Breast epithelium (tissue), 4 donors: ENCODE measurements around the gene UNC13B. TPM values are rescaled to one million over a fixed set of nuclear protein-coding genes. Genes with fewer than 3 reads are reported as not detected.

Source experiments
- DNase-seq, 2 donors: peaks; one replicate each; pipeline ENCODE4 v3.0.0-alpha.2; 2019; ENCODE audit warnings: low spot score in 2 of 2
- H3K27ac ChIP-seq, 2 donors: fragments of 200-600 bp; sonication (generic) in 1 of 2; one replicate each; pipeline ENCODE4 v1.5.1; 2016 to 2019; ENCODE audit warnings: mild to moderate bottlenecking in 1 of 2
- H3K27me3 ChIP-seq, 2 donors: fragments of 200-600 bp; sonication (generic) in 1 of 2; one replicate each; pipeline versions ENCODE4 v1.5.1 to v1.6.0; 2017 to 2019; ENCODE audit warnings: control low read depth in 1 of 2, mild to moderate bottlenecking in 1 of 2
- H3K36me3 ChIP-seq: fragments of 200-600 bp; one replicate; pipeline ENCODE4 v1.5.1; 2019
- H3K4me1 ChIP-seq, 2 donors: fragments of 200-600 bp; sonication (generic); one replicate each; pipeline ENCODE4 v1.5.1; 2016 to 2019; ENCODE audit warnings: control low read depth in 1 of 2
- H3K4me3 ChIP-seq, 3 donors: fragments of 200-600 bp; sonication (generic); 1 replicate in 2 of 3; 2 replicates in 1 of 3; pipeline ENCODE4 v1.5.1; 2016 to 2019; ENCODE audit warnings: mild to moderate bottlenecking in 3 of 3, moderate library complexity in 2 of 3
- H3K9me3 ChIP-seq, 2 donors: fragments of 200-600 bp; sonication (generic) in 1 of 2; one replicate each; pipeline ENCODE4 v1.5.1; 2016 to 2019; ENCODE audit warnings: control low read depth in 1 of 2
- CTCF ChIP-seq, 3 donors: fragments of 450-650 bp; IDR thresholded peaks; one replicate each; pipeline ENCODE4 v1.5.1; 2016 to 2017; ENCODE audit warnings: antibody characterized with exemption in 3 of 3, mild to moderate bottlenecking in 3 of 3, moderate library complexity in 3 of 3
- POLR2A ChIP-seq: fragments of 450-650 bp; IDR thresholded peaks from one replicate; pipeline ENCODE4 v1.6.1; 2016; ENCODE audit warnings: antibody characterized with exemption, mild to moderate bottlenecking, moderate library complexity
- POLR2AphosphoS5 ChIP-seq, 3 donors: sonication (generic); formaldehyde crosslinking; IDR thresholded peaks; one replicate each; pipeline ENCODE4 v1.6.1; 2017; ENCODE audit warnings: antibody characterized with exemption in 3 of 3
- intact Hi-C: fragments of 100-400 bp; cut with DNase I; formaldehyde crosslinking; loops from one replicate; pipeline ENCODE4 v1.15.1; 2023; ENCODE audit warnings: low total_unique reads
- total RNA-seq, 3 donors: library from RNA; depleted of rRNA; stranded (reverse); fragments of >200 nt; gene quantifications; one replicate each; pipeline ENCODE4 v1.1.0, GENCODE V29; 2016

UNC13B gene
- total RNA-seq, 3 donors from 2014 or later, result 19.3 to 36.6 (median 27.2) TPM

GRCh38 chr9:35115680-35116538, 45.9 kb upstream of the UNC13B start, which contains the start of gene ATOSB:
Gene ATOSB, minus strand, starts transcription at chr9:35115862. Its CDS starts 7,588 bp downstream, at chr9:35108274.
- Histone ChIP-seq H3K27ac (peak within 1 kb of the TSS; percentile 88 to 92), H3K27me3 (no peaks in the 10 kb centered on the region), H3K4me1 (peaks cover 0 to 18% of the 10 kb centered on the region in 2 donors), H3K36me3 (no peaks in the 10 kb centered on the region), H3K9me3 (no peaks in the 10 kb centered on the region), H3K4me3 (peak within 1 kb of the TSS; percentile 60 to 76 (median 60))
- peak; percentile 95 to 97 for DNase-seq
- TF ChIP-seq CTCF (IDR thresholded peaks at IDR 0.05) (no peak), POLR2A (no peak), POLR2AphosphoS5 (IDR thresholded peaks at IDR 0.05) (peak; percentile 22 to 56 (median 43))
- intact Hi-C loops, result no loop called here

GRCh38 chr9:35116539-35116897, 45.3 kb upstream of the UNC13B start:
- Histone ChIP-seq H3K36me3 (no peaks in the 10 kb centered on the region), H3K9me3 (no peaks in the 10 kb centered on the region), H3K4me3 (peak overlapping the region; percentile 60 to 76 (median 60)), H3K27ac (peak overlapping the region; percentile 88 to 92), H3K4me1 (peaks cover 0 to 18% of the 10 kb centered on the region in 2 donors), H3K27me3 (no peaks in the 10 kb centered on the region)
- no peak for DNase-seq
- intact Hi-C loops, result no loop called here
- no peak for TF ChIP-seq CTCF (IDR thresholded peaks at IDR 0.05)
- TF ChIP-seq POLR2AphosphoS5 (IDR thresholded peaks at IDR 0.05), result no peak
- no peak for TF ChIP-seq POLR2A

GRCh38 chr9:35116898-35117551, 44.8 kb upstream of the UNC13B start:
- intact Hi-C loops, result no loop called here
- H3K27ac ChIP-seq, result peak overlapping the region; percentile 88 to 92
- no peaks in the 10 kb centered on the region for H3K27me3 ChIP-seq
- no peaks in the 10 kb centered on the region for H3K9me3 ChIP-seq
- no peaks in the 10 kb centered on the region for H3K36me3 ChIP-seq
- peaks cover 0 to 18% of the 10 kb centered on the region in 2 donors for H3K4me1 ChIP-seq
- TF ChIP-seq POLR2A (no peak), POLR2AphosphoS5 (IDR thresholded peaks at IDR 0.05) (peak in 1 of 3 donors; percentile 26), CTCF (IDR thresholded peaks at IDR 0.05) (peak; percentile 65 to 96 (median 92))
- H3K4me3 ChIP-seq, result peak overlapping the region; percentile 60 to 76 (median 60)
- peak; percentile 86 to 90 for DNase-seq

GRCh38 chr9:35134920-35135319, 26.9 kb upstream of the UNC13B start:
- Histone ChIP-seq H3K9me3 (peaks cover 0 to 3% of the 10 kb centered on the region in 2 donors), H3K4me1 (no peaks in the 10 kb centered on the region), H3K4me3 (no peak overlapping the region), H3K36me3 (no peaks in the 10 kb centered on the region), H3K27ac (no peak overlapping the region), H3K27me3 (no peaks in the 10 kb centered on the region)
- no peak for DNase-seq
- intact Hi-C loops, result no loop called here
- TF ChIP-seq CTCF (IDR thresholded peaks at IDR 0.05) (no peak), POLR2A (no peak)

- H3K9me3 ChIP-seq, result peaks cover 3 to 6% of the 10 kb centered on the region in 2 donors
Observed at GRCh38 chr9:35135988-35136387, 25.8 kb upstream of the UNC13B start.

More at GRCh38 chr9:35135988-35136387, 25.8 kb upstream of the UNC13B start:
- H3K27me3 ChIP-seq, result no peaks in the 10 kb centered on the region
- H3K4me3 ChIP-seq, result no peak overlapping the region
- no peak for DNase-seq
- no peak overlapping the region for H3K27ac ChIP-seq
- H3K4me1 ChIP-seq, result no peaks in the 10 kb centered on the region
- no peak for TF ChIP-seq POLR2AphosphoS5 (IDR thresholded peaks at IDR 0.05)
- intact Hi-C loops, result no loop called here
- no peaks in the 10 kb centered on the region for H3K36me3 ChIP-seq
